ENCODE results near the gene SLC38A6. TPM values are rescaled to one million over a fixed set of nuclear protein-coding genes. Genes with fewer than 3 reads are reported as not detected.

SLC38A6 gene
- polyA plus RNA-seq, 1 experiment, result 11.7 TPM

- no peak for DNase-seq (ENCODE audit: low read depth)
- no peaks in the 10 kb centered on the region for H3K36me3 ChIP-seq (ENCODE audit: control insufficient read depth, insufficient read depth, low read length)
- CTCF ChIA-PET, result no interaction called here
- no peak for TF ChIP-seq CTCF (IDR thresholded peaks at IDR 0.05; ENCODE audit: insufficient read depth, low read depth, low read length)
- POLR2A ChIA-PET, result no interaction called here
- H3K4me3 ChIP-seq (ENCODE audit: low read depth, low read length), result no peak overlapping the region
- H3K27me3 ChIP-seq (ENCODE audit: control insufficient read depth, insufficient read depth, low read length), result no peaks in the 10 kb centered on the region
Observed at GRCh38 chr14:61074852-61075251, 93.8 kb downstream of the SLC38A6 start.

- TF ChIP-seq CTCF (IDR thresholded peaks at IDR 0.05; ENCODE audit: insufficient read depth, low read depth, low read length), result no peak
- Histone ChIP-seq H3K4me3 (ENCODE audit: low read depth, low read length) (no peak overlapping the region), H3K27me3 (ENCODE audit: control insufficient read depth, insufficient read depth, low read length) (no peaks in the 10 kb centered on the region), H3K36me3 (ENCODE audit: control insufficient read depth, insufficient read depth, low read length) (no peaks in the 10 kb centered on the region)
- no peak for DNase-seq (ENCODE audit: low read depth)
- ChIA-PET POLR2A (no interaction called here), CTCF (no interaction called here)
Observed at GRCh38 chr14:61076556-61076955, 95.5 kb downstream of the SLC38A6 start.

- H3K36me3 ChIP-seq (ENCODE audit: control insufficient read depth, insufficient read depth, low read length), result no peaks in the 10 kb centered on the region
- POLR2A ChIA-PET, result no interaction called here
- CTCF ChIA-PET, result no interaction called here
- no peak for DNase-seq (ENCODE audit: low read depth)
- H3K27me3 ChIP-seq (ENCODE audit: control insufficient read depth, insufficient read depth, low read length), result no peaks in the 10 kb centered on the region
- no peak overlapping the region for H3K4me3 ChIP-seq (ENCODE audit: low read depth, low read length)
- TF ChIP-seq CTCF (IDR thresholded peaks at IDR 0.05; ENCODE audit: insufficient read depth, low read depth, low read length), result no peak
Observed at GRCh38 chr14:61077437-61077836, 96.4 kb downstream of the SLC38A6 start.

- Histone ChIP-seq H3K27me3 (ENCODE audit: control insufficient read depth, insufficient read depth, low read length) (no peaks in the 10 kb centered on the region), H3K36me3 (ENCODE audit: control insufficient read depth, insufficient read depth, low read length) (no peaks in the 10 kb centered on the region), H3K4me3 (ENCODE audit: low read depth, low read length) (no peak overlapping the region)
- DNase-seq (ENCODE audit: low read depth), result no peak
- TF ChIP-seq CTCF (IDR thresholded peaks at IDR 0.05; ENCODE audit: insufficient read depth, low read depth, low read length), result no peak
- ChIA-PET CTCF (interaction anchor here (0.6 to 1.4 kb wide), 2 partner anchors 15 to 195 kb away, joined by 3 to 4 read pairs; no protein-coding TSS in a partner anchor), POLR2A (no interaction called here)
Observed at GRCh38 chr14:61077951-61078720, 97.1 kb downstream of the SLC38A6 start.

GRCh38 chr14:61080591-61081010, 99.6 kb downstream of the SLC38A6 start:
- no peaks in the 10 kb centered on the region for H3K27me3 ChIP-seq (ENCODE audit: control insufficient read depth, insufficient read depth, low read length)
- ChIA-PET CTCF (interaction anchor here (0.9 to 1.5 kb wide), 4 partner anchors 46 to 173 kb away, joined by 3 to 5 read pairs (median 4); no protein-coding TSS in a partner anchor), POLR2A (no interaction called here)
- no peak overlapping the region for H3K4me3 ChIP-seq (ENCODE audit: low read depth, low read length)
- DNase-seq (ENCODE audit: low read depth), result peak; percentile 98
- TF ChIP-seq CTCF (IDR thresholded peaks at IDR 0.05; ENCODE audit: insufficient read depth, low read depth, low read length), result peak; percentile 45
- no peaks in the 10 kb centered on the region for H3K36me3 ChIP-seq (ENCODE audit: control insufficient read depth, insufficient read depth, low read length)
